GM12874 (cell line): Measurements from ENCODE around the gene AP3B1.

Experiments used
- CTCF ChIP-seq: IDR thresholded peaks from 2 replicates; pipeline ENCODE4 v1.5.1; 2011; ENCODE audit warnings: low read depth, mild to moderate bottlenecking, control low read depth, low read length, moderate library complexity; ENCODE audit not compliant: insufficient read depth

AP3B1 gene

GRCh38 chr5:78113689-78114264 is 180.7 kb downstream of the AP3B1 start:
- TF ChIP-seq CTCF, result no peak

GRCh38 chr5:78112931-78113330 is 181.6 kb downstream of the AP3B1 start:
- no peak for TF ChIP-seq CTCF

- no peak for TF ChIP-seq CTCF
Measured at GRCh38 chr5:78109891-78110324, 184.6 kb downstream of the AP3B1 start.

- no peak for TF ChIP-seq CTCF
Measured at GRCh38 chr5:78108564-78108963, 185.9 kb downstream of the AP3B1 start.

- no peak for TF ChIP-seq CTCF
Measured at GRCh38 chr5:78103232-78103918, 191.1 kb downstream of the AP3B1 start.

- TF ChIP-seq CTCF, result no peak
Measured at GRCh38 chr5:78102500-78102899, 192.0 kb downstream of the AP3B1 start.

- TF ChIP-seq CTCF, result no peak
Measured at GRCh38 chr5:78095125-78095524, 199.4 kb downstream of the AP3B1 start.
